Left ventricle myocardium inferior (tissue), 1 donor: ENCODE results near the gene EVA1C. TPM values are rescaled to one million over a fixed set of nuclear protein-coding genes. Genes with fewer than 3 reads are reported as not detected.

ENCODE experiments used
- DNase-seq: peaks from one replicate; pipeline ENCODE4 v3.0.0-alpha.2; 2020
- H3K27ac ChIP-seq: fragments of 200-600 bp; replicated peaks from 2 replicates; pipeline ENCODE4 v1.8.0; 2021
- H3K27me3 ChIP-seq: fragments of 200-600 bp; 2 replicates; pipeline ENCODE4 v1.8.0; 2021; ENCODE audit warnings: low read depth
- H3K36me3 ChIP-seq: fragments of 200-600 bp; 2 replicates; pipeline ENCODE4 v1.8.0; 2021
- H3K4me1 ChIP-seq: fragments of 200-600 bp; 2 replicates; pipeline ENCODE4 v1.8.0; 2021
- H3K4me3 ChIP-seq: fragments of 200-600 bp; 2 replicates; pipeline ENCODE4 v1.8.0; 2021; ENCODE audit warnings: mild to moderate bottlenecking, moderate library complexity
- H3K9me3 ChIP-seq: fragments of 200-600 bp; replicated peaks from 2 replicates; pipeline ENCODE4 v1.8.0; 2021
- CTCF ChIP-seq: fragments of 200-600 bp; IDR thresholded peaks from 2 replicates; pipeline ENCODE4 v1.8.0; 2021; ENCODE audit warnings: antibody characterized with exemption, mild to moderate bottlenecking, borderline replicate concordance
- intact Hi-C: fragments of 100-400 bp; cut with micrococcal nuclease; formaldehyde crosslinking; loops from one replicate; pipeline ENCODE4 v1.11.0; 2022
- long read RNA-seq: library from polyadenylated mRNA; unstranded; transcript quantifications from one replicate; pipeline ENCODE4 v2.0.0, GENCODE V29; 2021
- total RNA-seq: library from RNA; stranded (reverse); fragmentation: NEBNext Ultra II Directional; extraction: Animal tissue kit (Norgen Biotek cat#: 25700); gene quantifications from one replicate; pipeline ENCODE4 v1.2.1, GENCODE V29; 2021
- donor health status: DM: no; HTN: yes; CAD: no; lungs with severe emphysema.

EVA1C gene
- total RNA-seq, result 13.9 TPM
- long read RNA-seq, transcript EVA1C-201 (8 exons, 1,998 nt), result major isoform, 19 of 34 reads
- long read RNA-seq, partial matches to known transcripts, result 0 of 34 reads
- long read RNA-seq, other reads (novel, unspliced or antisense), result 10 of 34 reads

- DNase-seq, result peak; percentile 78
- Histone ChIP-seq H3K36me3 (no peaks in the 10 kb centered on the region), H3K4me3 (peak within 1 kb of the TSS; percentile 85), H3K27ac (peak within 1 kb of the TSS; percentile 100), H3K4me1 (peaks cover 76% of the 10 kb centered on the region), H3K9me3 (no peaks in the 10 kb centered on the region), H3K27me3 (no peaks in the 10 kb centered on the region)
- intact Hi-C loops, result no loop called here
- peak; percentile 50 for TF ChIP-seq CTCF
Observed at GRCh38 chr21:32412162-32413014, at the start of gene EVA1C. Gene EVA1C (plus strand): TSS chr21:32412706. CDS start chr21:32412854, 148 bp downstream.

- H3K9me3 ChIP-seq, result no peaks in the 10 kb centered on the region
- peaks cover 40% of the 10 kb centered on the region for H3K4me1 ChIP-seq
- DNase-seq, result peak; percentile 39
- no peak overlapping the region for H3K4me3 ChIP-seq
- no peaks in the 10 kb centered on the region for H3K27me3 ChIP-seq
- H3K27ac ChIP-seq, result peak overlapping the region; percentile 85
- no peak for TF ChIP-seq CTCF
- peaks cover 79% of the 10 kb centered on the region for H3K36me3 ChIP-seq
- intact Hi-C loops, result no loop called here
Observed at GRCh38 chr21:32364387-32364786, 48.1 kb upstream of the EVA1C start.

- intact Hi-C loops, result no loop called here
Observed at GRCh38 chr21:32364796-32365195, 47.7 kb upstream of the EVA1C start.

GRCh38 chr21:32366191-32366590 lies 46.3 kb upstream of the EVA1C start:
- no peaks in the 10 kb centered on the region for H3K27me3 ChIP-seq
- H3K4me1 ChIP-seq, result peaks cover 34% of the 10 kb centered on the region
- peaks cover 67% of the 10 kb centered on the region for H3K36me3 ChIP-seq
- intact Hi-C loops, result no loop called here
- no peak for TF ChIP-seq CTCF
- no peaks in the 10 kb centered on the region for H3K9me3 ChIP-seq
- peak overlapping the region; percentile 85 for H3K27ac ChIP-seq
- no peak overlapping the region for H3K4me3 ChIP-seq
- no peak for DNase-seq

More at GRCh38 chr21:32364796-32365195, 47.7 kb upstream of the EVA1C start:
- H3K9me3 ChIP-seq, result no peaks in the 10 kb centered on the region
- DNase-seq, result no peak
- no peaks in the 10 kb centered on the region for H3K27me3 ChIP-seq
- H3K36me3 ChIP-seq, result peaks cover 75% of the 10 kb centered on the region
- no peak overlapping the region for H3K4me3 ChIP-seq
- H3K4me1 ChIP-seq, result peaks cover 40% of the 10 kb centered on the region
- peak; percentile 22 for TF ChIP-seq CTCF
- peak overlapping the region; percentile 85 for H3K27ac ChIP-seq

GRCh38 chr21:32367158-32367557 lies 45.3 kb upstream of the EVA1C start:
- intact Hi-C loops, result no loop called here
- H3K36me3 ChIP-seq, result peaks cover 61% of the 10 kb centered on the region
- no peak for DNase-seq
- no peaks in the 10 kb centered on the region for H3K9me3 ChIP-seq
- no peaks in the 10 kb centered on the region for H3K27me3 ChIP-seq
- H3K4me3 ChIP-seq, result no peak overlapping the region
- H3K4me1 ChIP-seq, result peaks cover 42% of the 10 kb centered on the region
- peak overlapping the region; percentile 85 for H3K27ac ChIP-seq
- no peak for TF ChIP-seq CTCF
